Measurements from ENCODE around the gene MITF.
"Not testable (repeated sequence)": the region's sequence is repeated elsewhere in the genome, so short reads cannot be mapped to it uniquely, and the experiment has no call there.

The MITF gene

GRCh38 chr3:69880069-69880640, 140.9 kb downstream of the MITF start:
- DNase-seq, result no peak

GRCh38 chr3:69881051-69881450, 141.8 kb downstream of the MITF start:
- no peak for DNase-seq

DNA sequence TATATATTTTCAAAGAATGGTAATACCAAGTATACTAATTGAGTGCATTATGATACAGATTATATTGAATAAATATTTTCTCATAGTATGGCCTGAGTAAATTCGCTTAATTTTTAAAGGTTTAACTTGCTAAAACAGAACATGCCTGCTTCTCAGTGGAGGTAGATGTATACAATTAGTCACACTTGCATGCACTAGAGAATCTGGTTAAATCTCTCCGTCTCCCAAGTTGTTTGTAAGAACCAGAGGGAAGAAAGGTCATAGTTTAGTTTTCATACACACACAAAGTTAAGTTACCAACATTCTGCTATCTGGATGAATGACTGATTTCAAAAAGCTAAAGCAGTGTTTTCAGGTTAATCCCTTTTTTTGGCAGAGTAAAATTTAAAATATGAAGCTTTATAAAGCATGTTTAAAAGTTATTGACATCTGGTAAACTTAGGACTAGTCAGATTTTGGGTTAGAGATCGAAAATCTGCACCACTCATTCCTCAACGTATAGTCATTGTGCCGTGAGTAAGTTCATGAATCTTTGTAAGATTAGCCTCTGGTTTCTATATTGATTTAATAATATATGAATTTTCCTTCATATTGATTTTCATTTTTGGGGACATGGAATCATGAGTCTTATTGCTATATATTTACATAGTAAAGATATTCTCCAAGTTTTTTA, 142.6 kb downstream of the MITF start:
- no peak for DNase-seq

DNA sequence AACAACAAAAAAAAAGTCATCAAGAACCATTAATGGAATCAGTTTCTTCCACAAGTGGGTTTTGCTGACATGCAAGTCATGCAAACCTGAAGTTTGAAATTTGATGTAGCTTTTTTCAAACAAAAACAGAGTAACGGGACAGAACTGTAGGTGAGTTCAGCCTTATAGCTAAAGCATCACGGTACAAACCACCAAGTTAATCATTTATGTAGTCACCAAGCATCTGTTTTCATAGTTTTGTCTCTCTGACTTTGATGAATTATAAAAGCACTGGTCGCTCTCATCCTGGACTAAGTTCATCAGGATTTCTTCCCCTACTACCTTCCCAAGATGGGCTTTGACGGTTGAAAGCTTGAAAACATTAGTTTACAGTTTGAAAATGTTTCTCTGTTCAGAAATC, 143.3 kb downstream of the MITF start:
- DNase-seq, result no peak

- no peak for DNase-seq
These were observed 149.0 kb downstream of the MITF start for GRCh38 chr3:69888040-69888942.

DNA sequence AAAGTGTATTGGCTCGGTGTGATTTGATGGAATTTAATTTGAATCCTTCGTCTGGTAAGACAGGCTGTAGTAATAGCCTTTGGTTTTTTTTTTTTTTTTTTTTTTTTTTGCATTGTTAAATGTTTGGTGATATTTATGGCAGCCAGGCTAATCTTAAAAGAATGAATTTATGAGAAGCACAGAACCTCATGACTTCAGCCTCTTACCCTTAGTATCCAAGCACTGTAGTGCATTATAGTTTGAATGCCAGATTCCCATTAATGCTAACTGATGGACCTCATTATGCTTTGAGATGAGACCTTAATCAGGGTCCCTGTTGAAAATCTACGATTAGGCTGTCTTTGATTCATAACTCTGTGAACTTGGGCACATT, 149.7 kb downstream of the MITF start:
- DNase-seq, result no peak

- no peak for DNase-seq
These were observed 150.8 kb downstream of the MITF start for GRCh38 chr3:69890084-69890483.

DNA sequence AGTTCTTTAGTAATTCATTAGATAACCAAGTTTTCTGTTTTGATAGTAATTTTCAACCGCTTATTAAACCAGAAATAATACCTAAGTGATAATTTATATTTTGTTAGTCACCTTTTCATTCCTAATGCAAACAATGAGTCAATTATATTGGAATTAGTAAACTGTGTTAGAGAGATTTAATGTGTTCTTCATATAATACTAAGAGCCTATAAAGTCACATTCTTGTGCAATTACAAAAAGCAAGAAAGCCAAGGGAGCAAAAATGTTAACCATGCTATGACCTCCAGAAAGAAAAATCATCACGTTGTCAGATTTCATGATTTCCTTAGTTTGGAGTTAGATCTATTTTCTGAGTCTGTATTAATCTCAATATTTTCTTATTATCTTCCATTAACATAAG, 151.4 kb downstream of the MITF start:
- no peak for DNase-seq

DNA sequence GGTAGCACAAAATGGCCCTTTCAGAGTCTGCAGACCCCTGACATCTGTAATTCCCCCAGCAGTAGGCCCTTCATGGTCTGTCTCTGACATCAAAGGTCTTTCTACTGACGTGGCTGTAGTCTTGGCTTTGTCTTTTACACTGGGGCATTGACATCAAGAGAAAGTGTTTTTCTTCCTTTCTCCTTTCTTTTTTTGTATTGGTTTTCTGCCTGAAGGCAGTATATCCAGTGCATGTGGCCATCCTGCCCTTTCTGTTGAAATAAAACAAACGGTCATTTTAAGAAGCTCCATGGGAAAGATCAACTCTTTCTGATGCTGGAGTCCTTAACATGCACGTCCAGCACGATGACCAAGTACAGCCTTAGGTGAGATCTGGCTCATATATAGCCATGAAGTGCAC, 153.4 kb downstream of the MITF start:
- DNase-seq, result no peak

DNA sequence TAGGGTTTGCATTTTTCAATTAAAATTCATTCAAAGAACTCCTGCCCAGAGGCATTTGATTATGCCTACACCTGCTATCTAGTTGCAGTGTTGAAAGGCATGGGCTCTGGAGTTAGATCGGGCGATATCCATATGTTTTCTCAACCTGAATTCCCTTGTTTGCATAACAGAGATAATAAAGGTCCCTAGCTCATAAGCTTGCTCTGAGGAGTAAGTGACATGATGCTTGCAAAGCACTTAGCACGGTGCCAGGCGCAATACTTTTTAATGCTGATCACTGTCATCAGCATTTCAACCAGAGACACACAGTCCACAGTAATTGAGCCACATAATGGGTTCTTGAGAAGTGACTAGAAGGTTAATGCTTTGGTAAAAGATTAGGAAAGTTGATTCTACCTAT, 154.0 kb downstream of the MITF start:
- DNase-seq, result no peak

DNA sequence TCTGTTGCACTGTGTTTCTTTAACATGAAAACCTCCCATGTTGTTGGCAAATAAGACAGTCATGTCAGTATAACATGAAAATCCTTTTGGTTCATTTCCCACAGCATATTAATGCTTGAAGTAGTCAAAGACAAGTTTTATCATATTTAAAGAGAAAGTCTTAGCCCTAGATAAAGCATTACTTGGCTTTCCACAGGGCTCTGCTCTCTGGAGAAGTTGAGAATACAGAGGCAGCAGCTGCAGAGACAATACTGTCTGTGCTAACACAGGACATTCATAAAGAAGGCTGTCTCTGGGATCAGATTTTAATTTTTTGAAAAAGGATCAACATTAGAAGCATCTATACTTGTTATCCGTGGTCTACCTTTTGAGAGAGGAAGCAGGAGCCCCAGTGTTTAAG, 156.8 kb downstream of the MITF start:
- DNase-seq, result no peak

DNA sequence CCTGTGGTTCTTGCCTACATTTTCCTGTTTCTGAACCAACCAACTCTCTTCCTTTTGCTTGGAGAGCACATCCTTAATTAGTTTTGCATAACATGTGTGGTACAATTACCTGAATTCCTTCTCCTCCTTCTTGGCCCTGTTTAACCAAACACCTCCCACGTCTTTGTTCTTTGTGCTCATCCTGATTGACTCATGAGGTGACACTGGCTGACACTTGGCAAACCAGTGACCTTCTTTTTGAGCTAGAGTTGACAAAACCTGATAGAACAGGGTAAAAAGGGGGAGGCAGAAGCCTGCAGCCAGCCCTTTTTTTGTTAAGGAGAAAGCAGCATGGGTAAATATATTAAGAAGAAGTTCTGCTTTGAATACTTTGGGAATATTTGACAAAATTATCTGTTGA, 161.1 kb downstream of the MITF start:
- DNase-seq, result no peak

GRCh38 chr3:69901802-69902201, 162.5 kb downstream of the MITF start:
- no peak for DNase-seq

DNA sequence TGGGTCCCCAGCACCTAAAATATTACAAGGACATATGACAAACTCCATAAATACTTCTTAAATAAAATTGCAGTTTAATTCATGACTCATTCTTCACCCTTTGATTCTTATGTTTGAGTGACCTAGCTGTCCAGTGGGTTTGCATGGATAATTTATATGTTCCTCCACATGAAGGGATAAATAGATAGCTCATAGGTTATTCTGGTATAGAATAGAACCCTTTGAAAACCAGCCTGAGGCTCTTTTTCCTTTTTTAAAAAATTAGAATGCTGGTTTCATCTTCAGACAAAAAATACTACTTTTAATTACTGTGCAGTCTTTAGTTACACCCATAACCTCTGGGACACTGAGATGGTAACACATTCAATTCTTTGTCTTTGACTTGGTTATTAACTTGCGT, 163.1 kb downstream of the MITF start:
- DNase-seq, result no peak

DNA sequence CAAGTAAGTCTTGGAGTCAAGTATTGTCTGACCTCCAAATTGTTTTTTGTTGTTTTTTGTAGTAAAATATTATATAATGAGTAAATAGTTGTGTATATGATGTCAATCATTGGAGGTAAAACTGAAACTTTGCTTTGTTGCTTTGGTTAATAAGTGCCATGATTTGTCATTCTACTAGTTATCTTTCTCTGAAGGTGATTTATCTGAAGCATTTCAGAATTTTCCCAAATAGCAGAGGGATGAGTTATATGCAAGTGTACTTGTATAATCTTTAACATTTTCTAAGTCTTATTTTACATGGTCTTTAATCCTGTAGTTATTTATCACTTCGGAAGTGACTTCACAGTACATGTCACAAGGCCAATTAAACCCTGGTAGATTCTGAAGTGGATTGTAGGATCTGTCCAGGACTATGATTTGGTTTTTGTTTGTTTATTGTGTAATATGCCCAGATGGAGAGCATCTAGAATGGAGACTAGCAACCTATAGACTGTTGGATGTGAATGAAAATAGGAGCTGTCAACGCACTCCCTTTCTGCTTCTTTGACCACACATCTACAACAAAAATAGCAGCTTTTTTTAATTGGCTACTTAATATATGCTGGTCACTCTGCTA, 167.2 kb downstream of the MITF start:
- DNase-seq, result no peak

DNA sequence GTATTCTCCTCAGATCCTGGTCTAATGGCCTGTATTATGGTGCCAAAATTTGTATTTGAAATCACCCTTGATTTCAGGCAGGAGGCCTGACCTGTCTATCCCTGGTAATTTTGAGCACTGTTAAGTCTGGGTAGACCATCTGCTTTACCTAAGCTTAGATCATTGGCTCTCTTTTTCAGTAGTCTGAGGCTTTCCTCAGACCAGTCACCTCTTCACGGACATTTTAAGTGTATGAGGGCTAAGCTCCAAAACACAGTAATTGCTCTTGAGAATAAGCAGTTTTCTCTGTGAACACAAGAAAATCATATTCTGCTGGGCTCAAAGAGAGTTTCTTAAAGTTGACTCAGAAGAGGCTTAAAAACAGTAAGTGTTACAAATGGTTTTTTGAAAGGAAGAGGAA, 168.3 kb downstream of the MITF start:
- no peak for DNase-seq

- not testable (repeated sequence) for DNase-seq
These were observed 170.6 kb downstream of the MITF start for GRCh38 chr3:69909859-69910258.

- no peak for DNase-seq
These were observed 174.2 kb downstream of the MITF start for GRCh38 chr3:69913422-69913821.

GRCh38 chr3:69914395-69914794, 175.1 kb downstream of the MITF start:
- DNase-seq, result no peak

GRCh38 chr3:69915726-69916125, 176.5 kb downstream of the MITF start:
- DNase-seq, result no peak

DNA sequence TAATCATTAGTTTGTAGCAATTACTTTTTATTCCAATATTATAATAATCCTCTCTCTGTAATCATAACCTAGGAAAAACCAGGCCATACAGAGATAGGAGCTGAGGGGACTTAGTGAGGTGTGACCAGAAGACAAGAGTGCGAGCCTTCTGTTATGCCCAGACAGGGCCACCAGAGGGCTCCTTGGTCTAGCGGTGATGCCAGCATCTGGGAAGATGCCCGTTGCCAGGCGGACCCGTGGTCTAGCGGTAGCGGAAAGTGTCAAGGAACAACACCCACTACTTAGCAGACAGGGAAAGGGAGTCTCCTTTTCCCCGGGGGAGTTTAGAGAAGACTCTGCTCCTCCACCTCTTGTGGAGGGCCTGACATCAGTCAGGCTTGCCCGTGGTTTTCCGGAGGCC, 180.7 kb downstream of the MITF start:
- not testable (repeated sequence) for DNase-seq

DNA sequence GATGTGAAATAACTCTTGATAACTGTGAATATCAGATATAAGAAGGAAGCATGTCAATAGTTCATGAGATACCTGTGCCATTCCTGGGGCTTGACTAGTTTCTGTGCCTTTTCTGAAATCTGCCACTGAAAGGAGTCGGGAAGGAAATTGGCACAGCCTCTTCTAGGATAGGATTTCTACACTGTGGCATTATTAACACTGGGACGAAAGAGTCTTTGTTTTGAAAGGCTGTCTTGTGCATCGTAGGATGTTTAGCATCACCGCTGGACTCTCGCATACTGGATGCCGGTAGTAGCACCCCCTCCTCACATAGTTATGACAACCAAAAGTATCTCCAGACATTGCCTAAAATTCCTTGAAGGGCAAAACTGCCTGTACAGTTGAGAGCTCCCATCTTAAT, 182.4 kb downstream of the MITF start:
- no peak for DNase-seq

GRCh38 chr3:69922521-69923000, 183.3 kb downstream of the MITF start:
- no peak for DNase-seq

DNA sequence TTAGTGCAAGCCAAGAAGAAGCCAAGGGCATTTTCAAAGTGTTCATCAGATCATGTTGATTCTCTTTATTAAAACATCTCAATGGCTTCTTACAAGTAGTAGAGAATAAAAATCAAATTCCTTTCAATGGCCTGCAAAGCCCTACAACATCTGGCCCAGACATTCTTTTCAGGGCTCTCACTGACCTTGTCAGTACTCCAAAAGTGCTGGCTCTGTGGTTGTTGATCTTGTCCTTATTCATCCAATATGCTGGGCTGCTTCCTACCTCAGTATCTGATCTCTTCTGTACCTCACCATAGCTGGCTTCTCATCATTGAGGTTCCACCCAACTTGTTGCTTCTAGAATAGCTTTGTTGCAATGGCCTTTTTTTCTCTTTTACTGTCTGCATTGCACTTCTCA, 186.2 kb downstream of the MITF start:
- DNase-seq, result no peak
